HL-60 (cell line): ENCODE data around the gene INSIG1.

Source experiments
- DNase-seq, 2 experiments: peaks; one replicate each; pipeline ENCODE4 v3.0.0-alpha.2; 2010 to 2020; ENCODE audit warnings: low read depth in 1 of 2, low spot score in 1 of 2
- H3K27ac ChIP-seq: fragments of 250-450 bp; sonication (Bioruptor Pico); replicated peaks from 2 replicates; pipeline ENCODE4 v1.5.1; 2020; ENCODE audit warnings: mild to moderate bottlenecking, moderate library complexity
- H3K27me3 ChIP-seq: fragments of 250-450 bp; sonication (Bioruptor Pico); 2 replicates; pipeline ENCODE4 v1.5.1; 2021; ENCODE audit warnings: mild to moderate bottlenecking, moderate library complexity; ENCODE audit not compliant: insufficient read depth, poor library complexity, severe bottlenecking
- H3K4me3 ChIP-seq: replicated peaks from 2 replicates; pipeline ENCODE4 v1.5.1; 2011; ENCODE audit warnings: mild to moderate bottlenecking, control low read depth, low read length; ENCODE audit not compliant: insufficient read depth
- GABPA ChIP-seq: IDR thresholded peaks from 2 replicates; pipeline ENCODE4 v1.6.1; 2012; ENCODE audit warnings: low read depth
- POLR2AphosphoS5 ChIP-seq: IDR thresholded peaks from 2 replicates; pipeline ENCODE4 v1.6.1; 2012; ENCODE audit warnings: low read depth
- SPI1 ChIP-seq: IDR thresholded peaks from 2 replicates; pipeline ENCODE4 v1.6.1; 2012; ENCODE audit warnings: low read depth, mild to moderate bottlenecking, borderline replicate concordance
- TF ChIP-seq, protein P1 (sequence below): IDR thresholded peaks from one replicate; pipeline ENCODE4 v1.5.1; 2011; ENCODE audit warnings: low read length, control low read depth, inconsistent platforms; ENCODE audit not compliant: insufficient read depth
- TF ChIP-seq, protein P2 (sequence below): IDR thresholded peaks from 2 replicates; pipeline ENCODE4 v1.6.1; 2012; ENCODE audit warnings: low read depth; ENCODE audit not compliant: insufficient replicate concordance

INSIG1 gene

DNA sequence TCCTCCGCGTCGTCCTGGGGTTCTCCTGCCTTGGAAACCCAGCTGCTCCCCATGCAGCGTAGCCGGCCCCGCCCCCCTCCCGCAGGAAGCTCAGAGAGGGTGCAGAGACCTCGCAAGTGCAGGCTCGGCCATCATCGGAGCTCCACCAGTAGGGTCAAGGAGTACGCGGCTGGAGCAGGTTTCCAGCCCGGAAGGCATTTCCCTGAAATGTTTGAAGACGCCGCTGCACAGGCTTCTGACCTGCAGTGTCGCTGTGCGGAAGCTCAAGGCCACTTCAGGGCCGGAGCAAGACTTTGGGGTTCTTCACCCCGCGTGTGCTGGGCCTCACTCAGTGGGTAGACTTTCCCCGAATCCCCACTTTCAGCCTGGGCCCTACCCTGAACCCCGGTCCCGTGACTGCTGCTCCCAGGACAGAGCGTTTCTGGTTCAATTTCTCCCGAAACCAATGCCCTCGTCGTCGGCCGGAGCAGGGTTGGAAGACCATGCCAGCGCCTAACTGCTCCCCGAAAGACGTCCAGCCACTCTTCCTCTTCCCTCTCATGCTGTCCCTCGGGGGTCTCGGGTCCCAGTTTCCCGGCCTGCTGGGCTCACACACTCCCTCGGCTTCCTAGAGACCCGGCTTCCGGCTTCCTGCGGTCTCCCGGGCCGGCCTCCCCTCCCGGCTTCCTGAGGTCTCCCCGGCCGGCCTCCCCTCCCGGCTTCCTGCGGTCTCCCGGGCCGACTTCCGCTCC is 52.1 kb downstream of the INSIG1 start:
- Histone ChIP-seq H3K27me3 (no peaks in the 10 kb centered on the region), H3K4me3 (no peak overlapping the region)
- no peak for TF ChIP-seq POLR2AphosphoS5
- no peak for TF ChIP-seq SPI1
- TF ChIP-seq, protein P1, sequence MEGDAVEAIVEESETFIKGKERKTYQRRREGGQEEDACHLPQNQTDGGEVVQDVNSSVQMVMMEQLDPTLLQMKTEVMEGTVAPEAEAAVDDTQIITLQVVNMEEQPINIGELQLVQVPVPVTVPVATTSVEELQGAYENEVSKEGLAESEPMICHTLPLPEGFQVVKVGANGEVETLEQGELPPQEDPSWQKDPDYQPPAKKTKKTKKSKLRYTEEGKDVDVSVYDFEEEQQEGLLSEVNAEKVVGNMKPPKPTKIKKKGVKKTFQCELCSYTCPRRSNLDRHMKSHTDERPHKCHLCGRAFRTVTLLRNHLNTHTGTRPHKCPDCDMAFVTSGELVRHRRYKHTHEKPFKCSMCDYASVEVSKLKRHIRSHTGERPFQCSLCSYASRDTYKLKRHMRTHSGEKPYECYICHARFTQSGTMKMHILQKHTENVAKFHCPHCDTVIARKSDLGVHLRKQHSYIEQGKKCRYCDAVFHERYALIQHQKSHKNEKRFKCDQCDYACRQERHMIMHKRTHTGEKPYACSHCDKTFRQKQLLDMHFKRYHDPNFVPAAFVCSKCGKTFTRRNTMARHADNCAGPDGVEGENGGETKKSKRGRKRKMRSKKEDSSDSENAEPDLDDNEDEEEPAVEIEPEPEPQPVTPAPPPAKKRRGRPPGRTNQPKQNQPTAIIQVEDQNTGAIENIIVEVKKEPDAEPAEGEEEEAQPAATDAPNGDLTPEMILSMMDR = no peak
- TF ChIP-seq GABPA = no peak
- TF ChIP-seq, protein P2, sequence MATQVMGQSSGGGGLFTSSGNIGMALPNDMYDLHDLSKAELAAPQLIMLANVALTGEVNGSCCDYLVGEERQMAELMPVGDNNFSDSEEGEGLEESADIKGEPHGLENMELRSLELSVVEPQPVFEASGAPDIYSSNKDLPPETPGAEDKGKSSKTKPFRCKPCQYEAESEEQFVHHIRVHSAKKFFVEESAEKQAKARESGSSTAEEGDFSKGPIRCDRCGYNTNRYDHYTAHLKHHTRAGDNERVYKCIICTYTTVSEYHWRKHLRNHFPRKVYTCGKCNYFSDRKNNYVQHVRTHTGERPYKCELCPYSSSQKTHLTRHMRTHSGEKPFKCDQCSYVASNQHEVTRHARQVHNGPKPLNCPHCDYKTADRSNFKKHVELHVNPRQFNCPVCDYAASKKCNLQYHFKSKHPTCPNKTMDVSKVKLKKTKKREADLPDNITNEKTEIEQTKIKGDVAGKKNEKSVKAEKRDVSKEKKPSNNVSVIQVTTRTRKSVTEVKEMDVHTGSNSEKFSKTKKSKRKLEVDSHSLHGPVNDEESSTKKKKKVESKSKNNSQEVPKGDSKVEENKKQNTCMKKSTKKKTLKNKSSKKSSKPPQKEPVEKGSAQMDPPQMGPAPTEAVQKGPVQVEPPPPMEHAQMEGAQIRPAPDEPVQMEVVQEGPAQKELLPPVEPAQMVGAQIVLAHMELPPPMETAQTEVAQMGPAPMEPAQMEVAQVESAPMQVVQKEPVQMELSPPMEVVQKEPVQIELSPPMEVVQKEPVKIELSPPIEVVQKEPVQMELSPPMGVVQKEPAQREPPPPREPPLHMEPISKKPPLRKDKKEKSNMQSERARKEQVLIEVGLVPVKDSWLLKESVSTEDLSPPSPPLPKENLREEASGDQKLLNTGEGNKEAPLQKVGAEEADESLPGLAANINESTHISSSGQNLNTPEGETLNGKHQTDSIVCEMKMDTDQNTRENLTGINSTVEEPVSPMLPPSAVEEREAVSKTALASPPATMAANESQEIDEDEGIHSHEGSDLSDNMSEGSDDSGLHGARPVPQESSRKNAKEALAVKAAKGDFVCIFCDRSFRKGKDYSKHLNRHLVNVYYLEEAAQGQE = no peak

DNA sequence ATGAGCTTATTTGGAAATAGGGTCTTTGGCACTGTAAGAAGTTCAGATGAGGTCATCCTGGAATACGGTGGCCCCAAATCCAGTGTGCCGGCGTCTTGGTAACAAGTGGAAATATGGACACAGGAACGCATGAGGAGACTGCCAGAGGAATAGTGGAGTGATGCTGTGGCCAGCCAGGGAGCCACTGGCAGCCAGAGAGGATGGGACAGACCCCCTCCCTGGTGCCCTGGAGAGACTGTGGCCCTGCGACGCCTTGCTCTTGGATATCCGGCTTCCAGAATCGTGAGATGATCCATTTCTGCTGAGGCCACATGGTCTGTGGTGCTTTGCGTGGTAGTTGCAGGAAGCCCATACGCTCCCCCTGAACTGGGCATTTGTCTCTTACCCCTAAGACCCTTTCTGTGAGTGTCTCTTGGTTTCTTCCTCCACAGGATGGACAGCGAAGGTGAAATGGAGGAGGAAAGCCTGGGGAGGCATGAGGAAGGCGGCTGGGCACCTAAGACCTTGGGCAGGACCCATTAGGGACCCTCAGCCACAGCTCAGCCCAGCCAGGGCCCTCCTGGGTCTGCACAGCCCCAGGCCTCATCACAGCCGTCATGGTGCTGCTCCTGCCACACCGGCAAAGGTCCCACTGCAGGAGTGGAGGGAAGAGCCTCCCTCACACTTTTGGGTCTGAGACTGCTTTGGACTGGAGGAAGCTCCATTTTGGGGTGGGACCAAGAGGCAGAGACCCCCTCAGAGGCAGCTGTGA is 53.6 kb downstream of the INSIG1 start:
- H3K27ac ChIP-seq = no peak overlapping the region
- TF ChIP-seq GABPA (no peak), POLR2AphosphoS5 (no peak), SPI1 (no peak)
- TF ChIP-seq, protein P1 = no peak
- TF ChIP-seq, protein P2 = no peak

More for the DNA sequence above, 52.1 kb downstream of the INSIG1 start:
- no peak overlapping the region for H3K27ac ChIP-seq
- DNase-seq = no peak

DNA sequence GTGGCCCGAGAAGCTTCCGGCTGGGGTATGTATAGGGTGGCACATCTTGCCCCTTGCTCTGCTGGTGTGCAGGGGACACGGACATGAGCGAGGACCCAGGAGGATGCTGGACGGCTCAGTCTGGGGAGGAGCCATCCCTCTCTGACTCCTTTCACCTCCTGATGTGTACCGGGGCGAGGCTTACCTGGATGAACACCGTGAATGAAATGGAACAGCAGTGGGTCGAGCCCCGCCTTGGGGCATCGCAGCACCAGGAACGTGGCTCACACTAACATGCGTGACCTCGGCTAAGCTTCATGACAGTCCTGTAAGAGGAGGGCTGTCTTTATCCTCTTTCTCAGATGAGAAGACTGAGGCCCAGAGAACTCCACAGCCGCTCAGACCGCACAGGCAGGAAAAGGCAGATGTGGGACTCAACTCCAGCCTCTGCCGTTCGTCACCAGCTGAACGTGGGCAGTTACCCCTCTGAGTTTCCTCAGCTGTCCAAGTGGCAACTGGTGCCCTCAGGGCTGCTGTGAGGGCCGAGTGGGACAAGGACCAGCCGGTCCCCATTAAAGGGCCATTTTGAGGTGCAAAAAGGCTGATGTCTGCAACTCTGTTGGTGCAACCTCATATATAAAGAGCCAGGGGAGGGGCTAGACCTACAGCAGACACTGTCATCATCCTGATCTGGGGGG is 54.5 kb downstream of the INSIG1 start:
- H3K4me3 ChIP-seq = no peak overlapping the region
- no peak for DNase-seq
- H3K27me3 ChIP-seq = no peaks in the 10 kb centered on the region
- TF ChIP-seq SPI1 = no peak
- no peak overlapping the region for H3K27ac ChIP-seq

More for the DNA sequence above, 53.6 kb downstream of the INSIG1 start:
- no peak for DNase-seq
- H3K4me3 ChIP-seq = no peak overlapping the region
- no peaks in the 10 kb centered on the region for H3K27me3 ChIP-seq

DNA sequence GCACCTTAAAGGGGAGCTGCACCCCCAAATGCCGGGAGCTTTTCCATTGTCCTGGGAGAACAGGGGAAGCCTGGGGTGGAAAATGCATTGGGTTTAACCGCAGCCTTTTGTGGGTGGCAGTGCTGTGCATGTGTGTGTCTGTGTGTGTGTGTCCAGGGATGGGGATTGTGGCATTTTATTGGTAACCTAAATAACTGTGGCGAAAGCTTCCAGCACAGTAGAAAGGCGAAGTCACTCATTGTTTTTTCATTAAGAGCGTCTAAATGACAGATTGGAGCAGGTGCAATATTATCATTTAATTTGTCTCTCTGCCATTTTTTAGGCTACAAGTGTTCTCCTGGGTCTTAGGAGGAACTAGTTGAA is 55.1 kb downstream of the INSIG1 start:
- TF ChIP-seq, protein P1 = no peak
- TF ChIP-seq POLR2AphosphoS5 = no peak
- TF ChIP-seq SPI1 = no peak
- no peak for TF ChIP-seq GABPA
- TF ChIP-seq, protein P2 = no peak
- Histone ChIP-seq H3K4me3 (no peak overlapping the region), H3K27me3 (no peaks in the 10 kb centered on the region), H3K27ac (no peak overlapping the region)
- no peak for DNase-seq
